Smooth muscle cell of the brain vasculature (primary cell): ENCODE results near the gene INKA1.
A peak's percentile ranks its signal among the peaks of the same experiment; 100 is the strongest.

Experiments used
- DNase-seq: peaks from one replicate; pipeline ENCODE4 v3.0.0-alpha.2; 2012; ENCODE audit warnings: low read depth, low spot score

Gene INKA1

DNA sequence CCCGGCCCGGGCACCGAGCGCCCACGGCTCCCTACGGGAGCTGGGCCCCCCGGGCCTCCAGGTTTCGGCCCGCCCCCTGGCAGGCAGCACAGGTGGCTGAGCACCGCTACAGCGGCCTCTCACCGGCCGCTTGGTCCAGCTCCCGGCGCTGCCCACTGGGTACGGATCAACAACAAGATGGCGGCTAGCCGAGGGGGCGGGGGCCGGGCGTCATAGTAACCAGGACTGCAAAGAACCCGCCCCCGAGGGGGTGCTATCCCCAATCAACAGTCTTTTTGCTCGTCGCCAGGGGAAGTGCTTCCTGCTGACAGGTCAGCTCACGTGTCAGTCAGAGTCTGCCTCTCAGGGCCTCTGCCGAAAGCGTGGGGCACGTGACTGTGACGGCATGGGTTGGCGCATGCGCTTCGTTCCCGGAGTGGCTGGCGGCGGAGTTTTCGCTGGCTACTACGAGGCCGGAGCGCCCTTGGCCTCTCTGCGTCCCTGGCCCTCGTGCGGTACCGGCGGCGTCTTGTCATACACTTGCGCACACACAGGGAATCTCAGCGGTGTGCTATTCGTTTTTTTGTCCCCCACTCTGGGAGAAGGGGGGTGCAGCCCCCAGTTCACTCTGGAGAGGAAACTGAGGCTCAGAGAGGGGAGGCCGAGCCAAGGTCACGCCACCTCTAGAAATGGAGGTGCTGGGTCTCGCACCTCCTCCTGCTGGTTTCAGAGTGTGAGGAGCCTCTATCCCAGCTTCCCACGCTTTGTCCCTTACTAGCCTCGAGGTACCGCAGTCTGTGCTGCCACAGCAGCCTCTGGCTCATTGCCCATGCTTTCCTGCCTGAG, 16.5 kb upstream of the INKA1 start, which contains the start of gene IP6K1:
Gene IP6K1, minus strand, starts transcription at position 186 of the 825 bp plus-strand sequence. CDS start 38,502 bp downstream, outside the sequence.
- peak; percentile 100 for DNase-seq

DNA sequence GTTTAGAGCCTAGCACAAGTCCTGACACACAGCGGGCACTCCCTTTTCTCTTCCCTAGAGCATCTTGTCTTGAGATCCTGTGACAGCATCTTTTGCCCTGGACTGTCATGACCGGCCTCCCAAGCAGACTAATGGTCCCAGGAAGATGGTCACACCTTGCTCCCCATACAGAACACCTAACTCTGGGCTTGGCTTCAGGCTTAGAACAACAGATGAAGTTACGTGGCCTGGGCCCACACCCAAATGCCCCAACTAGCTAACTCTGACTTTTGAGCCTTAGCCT, 15.9 kb upstream of the INKA1 start:
- no peak for DNase-seq

DNA sequence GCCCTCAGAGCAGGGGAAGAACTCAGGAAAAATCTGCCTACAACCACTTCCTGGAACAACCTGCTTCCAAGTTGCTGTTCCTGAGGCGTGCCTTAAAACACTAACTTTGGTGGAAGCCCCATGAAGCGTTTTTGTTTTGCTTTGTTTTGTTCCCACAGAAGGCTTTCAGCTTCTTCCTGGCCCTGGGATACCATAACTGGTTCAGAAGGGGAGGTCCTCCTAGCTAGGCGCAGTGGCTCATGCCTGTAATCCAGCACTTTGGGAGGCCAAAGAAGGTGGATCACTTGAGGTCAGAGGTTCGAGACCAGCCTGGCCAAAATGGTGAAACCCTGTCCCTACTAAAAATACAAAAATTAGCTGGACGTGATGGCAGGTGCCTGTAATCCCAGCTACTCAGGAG, 15.5 kb upstream of the INKA1 start:
- no peak for DNase-seq

DNA sequence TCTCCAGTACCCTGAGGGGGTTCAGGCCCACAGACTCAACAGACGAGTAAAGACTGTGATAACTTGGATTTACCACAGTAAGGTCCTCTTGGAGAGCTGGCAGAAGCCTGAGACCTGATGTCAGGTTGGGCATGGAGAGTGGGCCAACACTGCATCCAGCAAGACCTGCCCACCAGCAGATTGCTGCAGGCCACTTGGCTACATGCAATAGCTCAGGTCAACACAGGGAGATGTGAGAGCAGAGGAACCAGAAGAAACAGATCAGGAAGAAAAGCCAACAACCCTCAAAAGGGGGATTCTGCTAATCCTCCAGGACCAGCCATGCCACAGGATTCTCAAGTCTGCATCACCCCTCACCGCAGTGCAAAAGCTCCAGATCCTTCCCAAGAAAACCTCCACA, 15.0 kb upstream of the INKA1 start:
- DNase-seq: no peak

DNA sequence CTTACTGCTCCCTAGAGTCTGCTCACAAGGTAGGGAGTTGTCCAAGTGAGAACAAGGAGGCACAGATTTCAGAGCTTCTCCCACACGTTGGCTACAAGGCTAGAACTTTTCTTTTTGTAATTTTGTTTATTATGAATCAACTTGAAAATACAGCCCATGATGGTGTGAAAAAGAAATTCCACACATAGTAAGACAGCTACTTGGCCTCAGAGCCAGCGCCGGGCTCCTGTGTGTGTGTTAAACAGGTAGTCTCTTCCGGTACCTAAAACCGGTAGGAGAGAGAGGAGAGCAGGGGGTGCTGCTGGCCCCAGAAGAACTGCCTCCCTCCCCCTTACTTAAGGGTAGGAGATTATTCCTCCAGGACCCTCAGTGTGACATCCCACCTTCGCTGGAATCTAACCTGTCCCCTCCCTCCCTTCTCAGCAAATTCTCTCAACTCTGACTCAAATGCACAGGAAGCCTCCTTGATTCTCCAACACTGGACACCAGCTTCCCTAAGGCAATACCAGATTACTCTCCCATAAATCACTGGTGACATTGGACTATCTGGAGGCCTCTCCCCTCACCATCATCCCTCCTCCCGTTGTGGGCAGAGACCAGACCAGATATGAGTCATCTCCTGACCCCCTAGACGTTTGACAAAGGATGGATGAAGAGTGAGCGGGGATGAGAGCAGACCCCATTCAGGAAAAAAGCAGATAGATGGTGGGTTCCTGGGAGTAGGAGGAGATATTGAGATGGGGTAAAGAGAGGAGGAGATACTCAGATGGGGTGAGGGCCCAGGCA, 12.2 kb upstream of the INKA1 start:
- DNase-seq: no peak

DNA sequence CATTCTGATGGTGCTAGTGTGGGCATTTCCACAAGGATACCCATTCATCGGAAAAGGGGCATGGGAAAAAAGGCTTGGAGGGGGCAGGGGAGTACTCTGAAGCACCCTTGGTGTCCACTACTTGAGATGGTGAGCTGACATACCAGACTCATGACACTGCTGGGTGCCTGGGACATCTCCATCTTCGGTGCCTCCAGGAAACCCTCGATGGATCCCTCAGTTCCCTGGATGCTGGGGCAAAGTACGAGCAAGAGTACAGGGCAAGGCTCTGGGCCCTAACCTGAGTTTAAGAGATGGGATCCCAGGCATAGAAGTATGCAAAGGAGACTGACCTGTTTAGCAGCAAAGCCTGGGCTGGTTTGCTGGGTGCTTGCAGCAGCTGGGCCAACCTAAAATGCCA, 11.5 kb upstream of the INKA1 start:
- no peak for DNase-seq

DNA sequence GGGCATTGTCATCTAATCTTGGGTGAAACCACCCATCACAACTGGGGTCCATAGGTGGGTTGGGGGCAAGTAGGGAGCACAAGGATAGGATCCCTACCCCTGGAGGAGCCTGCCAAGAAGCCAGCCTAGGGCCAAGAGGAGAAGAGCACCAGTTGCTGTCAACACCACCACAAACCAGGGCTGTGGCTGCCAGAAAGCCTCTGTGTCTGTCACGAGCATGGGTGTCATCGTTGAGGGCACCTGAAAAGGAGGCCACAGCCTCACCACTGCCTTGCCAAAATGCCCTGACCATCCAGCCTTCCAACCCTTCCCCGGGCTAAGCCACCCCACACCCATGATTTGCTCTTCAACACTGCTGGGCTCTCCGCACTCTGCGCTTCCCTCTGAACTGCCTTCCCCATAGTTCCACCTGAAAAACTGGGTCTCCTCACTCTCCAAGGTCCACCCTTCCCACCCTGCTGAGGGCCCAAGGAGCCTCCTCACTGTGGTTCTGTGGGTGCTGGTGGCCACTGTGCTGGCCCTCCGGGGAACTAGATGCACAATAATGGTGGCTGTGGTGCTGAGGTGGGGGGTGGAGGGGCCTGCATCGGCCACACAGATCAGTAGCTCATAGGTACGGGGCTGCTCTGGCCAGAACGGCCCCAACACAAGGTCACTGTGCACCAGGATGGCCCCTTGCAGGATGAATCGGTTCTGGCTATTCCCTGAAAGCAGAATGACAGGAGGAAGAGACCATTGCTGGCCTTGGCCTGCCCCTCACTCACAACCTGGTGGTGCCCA, 10.5 kb upstream of the INKA1 start:
- no peak for DNase-seq

DNA sequence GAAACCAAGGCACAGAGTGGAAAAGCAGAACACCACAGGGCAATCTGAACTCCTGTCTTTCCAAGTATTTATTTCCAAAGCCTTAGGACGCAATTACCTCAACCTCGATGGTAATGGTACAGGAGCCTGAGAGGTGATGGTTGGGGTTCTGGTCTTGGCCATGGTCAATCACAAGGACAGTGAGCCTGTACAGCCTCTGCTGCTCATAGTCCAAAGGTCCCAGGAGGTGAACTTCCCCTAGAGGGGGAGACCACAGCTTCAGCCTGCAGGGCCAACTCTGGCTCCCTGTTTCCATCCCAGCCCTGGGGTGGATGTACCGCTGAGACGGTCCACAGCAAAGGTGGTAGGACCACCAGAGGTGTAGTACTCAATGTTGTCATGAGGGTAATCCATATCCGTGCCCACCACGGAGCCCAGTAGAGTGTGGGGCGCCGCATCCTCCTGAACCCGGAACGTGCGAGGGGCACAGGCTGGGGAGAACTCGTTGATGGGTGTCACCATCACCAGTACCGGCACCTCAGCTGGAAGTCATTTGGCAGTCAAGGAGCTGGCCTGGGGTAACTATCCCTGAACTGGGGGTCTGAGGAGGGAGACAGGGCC, 9.5 kb upstream of the INKA1 start:
- DNase-seq: no peak

DNA sequence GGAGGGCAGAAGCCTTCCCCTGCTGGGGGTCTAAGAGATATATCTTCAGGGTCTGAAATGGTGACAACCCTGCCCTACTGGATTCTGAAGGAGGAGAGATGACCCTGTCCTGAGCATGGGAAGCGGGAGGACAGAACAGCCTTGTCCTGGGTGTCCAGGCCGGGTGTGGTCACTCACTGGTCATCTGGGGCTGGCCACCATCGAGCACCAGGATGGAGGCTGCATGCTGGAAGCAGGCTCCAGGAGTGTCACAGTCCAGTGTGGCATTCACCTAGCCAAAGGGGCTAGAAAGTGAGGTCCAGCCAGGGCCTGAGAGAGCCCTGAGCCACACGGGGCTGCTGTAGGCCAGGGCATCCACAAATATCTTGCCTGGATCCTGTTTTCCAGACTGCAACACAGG, 8.6 kb upstream of the INKA1 start:
- no peak for DNase-seq

DNA sequence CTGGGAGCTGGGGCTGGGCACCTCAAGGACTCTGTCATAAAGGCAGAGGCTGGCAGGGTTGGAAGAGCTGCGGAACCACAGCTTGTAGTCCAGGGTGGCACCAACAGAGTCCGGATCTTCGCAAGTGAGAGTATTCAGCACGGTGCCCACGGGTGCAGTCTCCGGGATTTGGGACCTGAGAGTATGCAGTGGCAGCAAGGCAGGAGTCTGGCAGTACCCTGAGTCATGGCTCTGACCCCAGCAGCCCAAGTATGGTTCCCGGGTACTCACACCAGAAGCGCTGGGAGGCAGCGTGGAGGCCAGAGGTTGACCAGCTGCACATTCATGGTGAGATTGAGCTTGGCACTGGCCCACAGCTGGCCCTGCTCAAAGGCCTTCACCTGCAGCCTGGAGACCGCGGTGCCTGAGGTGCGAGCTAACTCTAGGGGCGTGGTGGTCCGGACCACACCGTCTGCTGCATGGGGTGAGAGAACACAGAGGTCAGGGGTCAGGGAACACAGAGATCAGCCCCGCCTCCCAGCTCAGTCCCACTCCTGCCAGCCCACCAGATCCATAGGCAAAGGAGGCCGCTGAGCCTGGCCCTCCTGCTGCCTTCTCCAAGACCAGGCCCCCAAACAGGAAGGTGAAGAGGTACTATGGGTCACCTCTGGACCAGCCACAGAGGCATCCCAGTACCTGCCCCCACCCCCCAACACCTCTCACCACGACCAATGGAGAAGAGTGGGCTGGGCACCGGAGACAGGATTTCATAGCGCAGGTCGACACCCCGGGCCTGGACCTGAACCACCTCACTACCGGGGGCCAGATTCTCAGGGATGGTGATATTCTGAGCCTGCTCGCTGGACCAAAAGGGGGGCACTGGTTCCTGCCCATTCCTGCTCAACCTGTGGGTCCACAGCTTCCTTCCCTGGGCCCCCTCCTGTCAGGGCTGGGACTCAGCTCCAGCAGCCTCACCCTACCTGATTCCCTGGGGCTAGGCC, 7.8 kb upstream of the INKA1 start:
- DNase-seq: no peak

DNA sequence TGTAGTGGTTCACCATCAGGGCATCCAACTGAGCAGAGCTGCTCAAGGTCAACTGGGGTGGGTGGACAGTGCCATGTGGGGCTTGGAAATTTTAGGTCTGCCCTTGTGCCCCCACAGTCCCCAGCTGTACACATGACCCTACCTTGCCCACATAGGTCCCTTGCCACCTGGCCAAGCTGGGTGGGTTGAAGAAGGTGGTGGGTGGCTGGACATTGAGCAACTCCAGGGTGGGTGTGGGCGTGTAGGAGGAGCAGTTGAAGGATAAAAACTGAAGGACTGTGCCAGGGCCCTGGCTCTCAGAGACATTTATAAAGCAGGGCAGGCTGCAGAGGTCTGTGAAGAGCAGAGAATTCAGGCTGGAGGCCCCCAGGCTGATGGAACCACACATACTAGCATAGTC, 4.0 kb upstream of the INKA1 start:
- DNase-seq: no peak

DNA sequence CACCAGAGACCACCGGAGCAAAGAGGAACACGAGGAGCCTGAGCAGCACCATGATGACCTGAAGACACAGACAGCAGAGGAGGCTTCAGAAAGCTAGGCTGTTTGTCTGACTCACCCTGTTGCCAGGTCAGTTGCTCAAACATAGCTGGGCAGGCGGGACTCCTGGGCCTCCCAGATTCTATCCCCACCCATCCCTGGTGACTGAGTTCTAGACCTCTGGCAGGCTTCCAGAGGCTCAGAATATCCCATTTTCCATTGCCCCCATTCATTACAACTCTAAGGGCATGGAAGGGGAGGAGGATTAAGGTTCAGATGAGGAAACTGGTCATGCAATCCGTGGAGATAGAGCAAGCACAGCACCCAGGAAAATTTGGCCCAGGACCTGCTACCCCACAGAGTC, 3.3 kb upstream of the INKA1 start, which contains the start of gene CDHR4:
Gene CDHR4, minus strand, starts transcription at position 113 of the 400 bp plus-strand sequence. Its CDS starts 61 bp downstream, at position 52.
- no peak for DNase-seq

DNA sequence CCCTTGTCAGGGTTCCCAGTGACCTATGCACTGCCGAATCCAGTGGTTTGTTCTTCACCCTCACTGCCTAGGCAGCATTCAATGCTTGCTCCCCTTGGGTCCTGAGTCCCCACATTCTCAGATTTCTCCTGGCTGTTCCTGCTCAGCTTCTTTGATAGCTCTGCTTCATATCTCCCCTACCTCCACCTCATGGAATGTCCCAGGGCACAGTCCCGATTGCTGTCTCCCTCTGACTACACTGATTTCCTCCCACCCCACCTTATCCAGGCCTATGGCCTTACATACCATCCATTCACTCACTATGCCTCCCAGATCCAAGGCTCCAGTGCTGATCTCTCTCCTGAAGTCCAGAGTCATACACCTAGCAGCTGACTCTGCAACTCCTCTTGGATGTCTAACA, 1.9 kb upstream of the INKA1 start:
- no peak for DNase-seq

DNA sequence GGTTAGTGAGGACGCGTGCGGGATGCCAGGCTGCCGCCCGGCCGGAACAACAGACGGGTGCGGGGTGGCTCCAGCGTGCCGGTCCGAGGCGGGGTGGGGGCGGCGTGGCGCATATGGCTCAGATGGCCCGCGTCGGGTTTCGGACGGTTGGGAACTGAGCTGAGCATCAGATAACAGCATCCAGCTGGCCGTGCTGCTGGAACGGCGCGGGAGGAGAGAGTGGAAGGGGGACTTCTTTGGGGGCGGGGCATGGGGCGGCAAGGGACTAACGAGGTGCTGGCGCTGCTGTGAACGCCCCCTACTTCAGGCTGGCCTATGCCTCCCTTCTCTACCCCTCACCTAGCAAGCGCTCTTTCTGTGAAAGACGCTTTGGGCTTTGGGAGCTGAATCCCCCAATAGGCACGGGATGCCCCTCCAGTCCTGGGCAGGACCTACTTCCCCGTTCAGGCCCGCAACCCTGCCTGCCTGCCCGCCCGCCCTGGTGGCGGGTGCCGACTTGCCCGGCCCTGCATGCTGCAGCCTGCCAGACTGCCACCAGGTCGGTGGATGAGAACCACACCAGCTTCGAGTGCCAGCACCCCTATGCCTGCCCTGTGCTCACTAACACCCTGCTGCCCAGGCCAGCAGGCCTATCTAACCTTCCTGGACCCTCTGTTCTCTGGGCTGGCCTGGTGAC, 542 bp downstream of the INKA1 start:
- no peak for DNase-seq

DNA sequence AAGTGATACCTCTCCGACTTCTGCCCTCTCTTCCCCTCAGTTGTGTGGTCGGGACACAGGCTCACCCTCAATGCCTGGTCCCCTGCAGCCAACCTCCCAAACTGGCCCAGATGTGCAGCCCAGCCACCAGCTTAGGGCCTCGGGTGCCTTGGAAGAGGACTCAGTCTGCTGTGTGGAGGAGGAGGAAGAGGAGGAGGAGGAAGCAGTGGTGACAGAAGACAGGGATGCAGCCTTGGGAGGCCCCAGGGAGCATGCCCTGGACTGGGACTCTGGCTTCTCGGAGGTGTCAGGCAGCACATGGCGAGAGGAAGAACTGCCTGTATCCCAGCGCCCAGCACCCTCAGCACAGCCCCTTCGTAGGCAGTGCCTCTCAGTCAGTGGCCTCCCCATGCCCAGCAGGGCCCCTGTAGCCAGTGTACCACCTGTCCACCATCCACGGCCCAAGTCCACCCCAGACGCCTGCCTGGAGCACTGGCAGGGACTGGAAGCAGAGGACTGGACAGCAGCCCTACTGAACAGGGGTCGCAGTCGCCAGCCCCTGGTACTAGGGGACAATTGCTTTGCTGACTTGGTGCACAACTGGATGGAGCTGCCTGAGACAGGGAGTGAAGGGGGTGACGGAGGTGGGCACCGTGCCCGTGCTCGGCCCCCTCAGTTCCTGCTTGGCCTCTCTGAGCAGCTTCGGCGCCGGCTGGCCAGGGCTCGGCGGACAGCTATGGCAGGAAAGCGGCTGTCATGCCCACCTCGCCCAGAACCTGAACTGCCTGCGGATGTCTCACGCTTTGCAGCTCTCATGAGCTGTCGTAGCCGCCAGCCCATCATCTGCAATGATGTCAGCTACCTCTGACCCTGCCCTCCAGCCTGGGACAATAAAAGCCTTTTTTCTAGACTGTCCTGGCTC, 1.3 kb downstream of the INKA1 start:
- no peak for DNase-seq

DNA sequence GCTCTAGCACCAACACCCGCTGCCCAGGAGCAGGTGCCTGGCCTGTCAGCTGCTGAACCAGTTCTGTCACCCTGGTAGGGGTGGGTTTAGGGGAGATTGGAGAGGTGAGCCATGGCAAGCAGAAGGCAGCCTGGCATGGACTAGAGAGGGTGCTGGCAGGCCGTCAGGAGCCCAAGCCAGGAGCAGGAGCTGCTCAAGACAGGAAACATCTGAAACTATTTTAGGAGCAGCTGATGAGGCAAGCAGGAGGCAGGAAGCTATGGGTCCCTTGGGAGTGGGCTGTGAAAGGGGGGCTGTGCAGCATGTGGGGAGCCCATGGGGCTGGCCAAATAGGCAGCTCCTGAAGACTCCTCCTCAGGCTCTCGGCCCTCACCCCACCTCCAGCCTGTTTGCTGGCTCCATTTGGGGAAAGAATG, 2.3 kb downstream of the INKA1 start:
- DNase-seq: peak; percentile 37

DNA sequence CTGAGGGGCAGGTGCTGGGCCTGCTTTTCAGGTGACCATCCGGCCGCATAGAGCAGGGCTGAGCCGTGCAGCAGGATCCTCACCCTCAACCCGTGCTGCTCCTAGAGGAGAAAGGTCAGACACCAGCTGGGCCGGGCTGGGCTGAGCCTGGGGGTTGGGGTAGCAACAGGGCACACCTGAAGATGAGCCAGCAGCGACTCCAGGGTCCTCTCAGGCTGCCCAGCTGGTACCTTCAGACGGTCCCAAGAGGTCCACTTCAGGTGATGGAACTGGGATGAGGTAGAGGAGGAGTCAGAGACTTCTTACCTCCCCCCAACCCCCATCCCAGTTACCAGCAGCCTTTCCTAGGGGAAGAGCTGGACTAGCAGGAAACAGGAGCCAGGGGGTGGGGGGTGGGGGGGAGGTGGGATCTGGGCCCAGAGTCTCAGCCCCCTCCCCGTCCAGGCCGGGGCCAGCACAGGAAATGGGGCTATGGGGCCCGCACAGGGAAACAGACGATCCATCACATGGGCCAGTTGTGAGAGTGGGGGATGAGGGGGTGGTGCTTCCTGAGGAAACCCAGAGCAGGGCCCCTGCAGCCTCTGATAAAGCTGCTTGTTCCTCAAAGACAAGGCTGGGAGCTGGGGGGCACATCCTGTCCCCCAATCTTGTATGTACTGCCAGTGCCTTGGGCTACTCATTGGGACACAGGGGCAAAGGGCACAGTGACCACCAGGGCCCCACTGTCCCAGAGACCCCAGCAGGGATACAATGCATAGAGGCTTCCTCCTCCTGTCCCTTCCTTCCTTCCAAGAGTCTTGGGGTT, 3.0 kb downstream of the INKA1 start:
- no peak for DNase-seq

DNA sequence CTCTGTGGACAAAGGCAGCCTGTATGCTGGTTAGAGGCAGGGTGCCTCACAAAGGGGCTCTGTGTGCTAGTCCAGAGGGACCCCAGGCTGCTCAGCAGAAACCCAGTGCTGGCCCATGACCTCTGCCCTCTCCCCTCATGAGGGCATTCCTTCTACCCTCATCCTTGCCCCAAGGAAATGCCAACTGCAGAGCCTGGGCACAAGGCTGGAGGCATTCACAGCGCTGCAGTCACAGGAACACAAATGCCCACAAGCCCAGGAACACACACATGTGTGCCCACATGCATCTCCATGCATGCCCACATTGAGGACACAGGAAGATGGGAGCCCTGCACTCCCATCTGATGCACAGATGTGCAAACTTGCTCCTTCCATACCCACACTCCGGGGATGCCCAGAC, 3.8 kb downstream of the INKA1 start:
- DNase-seq: no peak
